HL-60 (cell line): ENCODE measurements around the gene POC1B.

Experiments used
- CTCF ChIP-seq: IDR thresholded peaks from one replicate; pipeline ENCODE4 v1.5.1; 2011; ENCODE audit warnings: low read length, control low read depth, inconsistent platforms; ENCODE audit not compliant: insufficient read depth
- POLR2AphosphoS5 ChIP-seq: IDR thresholded peaks from 2 replicates; pipeline ENCODE4 v1.6.1; 2012; ENCODE audit warnings: low read depth

GRCh38 chr12:89493670-89494302 lies 32.1 kb downstream of the POC1B start:
- TF ChIP-seq CTCF (no peak), POLR2AphosphoS5 (no peak)
